Stimulated activated naive CD8-positive, alpha-beta T cell treated with anti-CD3 and anti-CD28 coated beads, Interleukin-15, Interleukin-2, amounts not matched to agents 100 ng/mL and 50 ng/mL, for 24 hours (primary cell): ENCODE measurements around the gene RGS12.

Source experiments
- H3K27ac Mint-ChIP-seq: one replicate; pipeline ENCODE4 v1.8.0; 2021; ENCODE audit warnings: mild to moderate bottlenecking, mixed read lengths
- H3K27me3 Mint-ChIP-seq: one replicate; pipeline ENCODE4 v1.8.0; 2021; ENCODE audit warnings: mixed read lengths
- H3K36me3 Mint-ChIP-seq: one replicate; pipeline ENCODE4 v1.8.0; 2021; ENCODE audit warnings: low read depth, mixed read lengths
- H3K4me1 Mint-ChIP-seq: one replicate; pipeline ENCODE4 v1.8.0; 2021; ENCODE audit warnings: low read depth, mixed read lengths
- H3K4me3 Mint-ChIP-seq: one replicate; pipeline ENCODE4 v1.8.0; 2021; ENCODE audit warnings: mild to moderate bottlenecking, mixed read lengths
- H3K9me3 Mint-ChIP-seq: one replicate; pipeline ENCODE4 v1.8.0; 2021; ENCODE audit warnings: mixed read lengths

RGS12 gene

DNA sequence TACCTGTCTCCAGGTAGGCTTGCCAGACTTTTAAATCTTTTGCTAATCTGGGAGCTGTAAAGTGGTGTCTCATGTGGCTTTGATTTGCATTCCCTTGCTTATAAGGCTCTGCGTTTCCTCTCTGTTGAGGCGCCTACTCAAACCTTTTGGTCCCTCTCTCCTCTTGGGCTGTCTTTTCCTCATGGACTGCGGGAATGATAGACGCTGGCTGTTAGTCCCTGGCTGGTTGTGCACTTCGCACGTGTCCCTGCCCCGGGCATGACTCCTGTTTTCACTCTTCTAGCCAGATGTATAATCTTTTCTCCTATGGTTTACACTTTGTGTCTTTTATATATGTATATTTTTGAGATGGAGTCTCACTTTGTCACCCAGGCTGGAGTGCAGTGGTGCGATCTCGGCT lies 39.7 kb downstream of the RGS12 start:
- Mint-ChIP-seq H3K27me3 (no peaks in the 10 kb centered on the region), H3K27ac (no peak overlapping the region), H3K36me3 (no peaks in the 10 kb centered on the region), H3K4me3 (no peak overlapping the region), H3K9me3 (no peaks in the 10 kb centered on the region), H3K4me1 (no peaks in the 10 kb centered on the region)

DNA sequence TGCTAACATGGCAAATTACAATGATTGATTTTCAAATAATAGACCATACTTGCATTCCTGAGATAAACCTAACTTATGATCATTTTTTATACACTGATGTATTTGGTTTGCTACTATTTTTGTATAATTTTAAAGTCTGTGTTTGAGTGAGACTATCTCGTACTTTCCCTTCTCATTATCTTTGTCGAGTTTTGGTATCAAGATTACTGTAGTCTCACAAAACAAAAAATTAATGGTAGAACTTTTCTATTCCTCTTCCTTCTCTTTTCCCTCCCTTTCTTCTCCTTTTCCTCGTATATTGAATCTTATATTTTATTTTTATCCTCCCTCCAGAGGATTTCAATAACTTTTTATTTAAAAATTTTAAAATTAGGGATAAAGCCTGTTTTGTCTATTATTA lies 41.5 kb downstream of the RGS12 start:
- Mint-ChIP-seq H3K4me3 (no peak overlapping the region), H3K27ac (no peak overlapping the region), H3K27me3 (no peaks in the 10 kb centered on the region), H3K36me3 (no peaks in the 10 kb centered on the region), H3K4me1 (no peaks in the 10 kb centered on the region), H3K9me3 (no peaks in the 10 kb centered on the region)

DNA sequence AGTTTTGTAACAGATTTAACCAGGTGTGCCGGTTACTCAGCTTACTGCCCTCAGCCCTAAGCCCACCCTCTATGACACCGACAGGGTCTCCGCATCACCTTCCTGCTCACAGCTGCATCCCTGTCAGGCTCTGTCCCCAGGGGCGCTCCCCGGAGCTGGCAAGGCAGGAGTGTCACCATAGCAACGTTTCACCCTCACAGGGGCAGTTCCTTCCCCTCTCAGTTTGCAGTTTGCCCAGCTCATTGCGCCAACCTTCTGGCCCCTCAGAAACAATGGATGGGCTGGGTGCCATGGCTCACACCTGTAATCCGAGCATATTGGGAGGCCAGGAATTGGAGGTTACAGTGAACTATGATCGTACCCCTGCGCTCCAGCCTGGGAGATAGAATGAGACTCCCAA lies 42.6 kb downstream of the RGS12 start:
- H3K9me3 Mint-ChIP-seq = no peaks in the 10 kb centered on the region
- H3K4me3 Mint-ChIP-seq = no peak overlapping the region
- H3K36me3 Mint-ChIP-seq = no peaks in the 10 kb centered on the region
- no peak overlapping the region for H3K27ac Mint-ChIP-seq
- no peaks in the 10 kb centered on the region for H3K27me3 Mint-ChIP-seq
- H3K4me1 Mint-ChIP-seq = no peaks in the 10 kb centered on the region

- Mint-ChIP-seq H3K36me3 (no peaks in the 10 kb centered on the region), H3K4me1 (no peaks in the 10 kb centered on the region), H3K27me3 (no peaks in the 10 kb centered on the region), H3K9me3 (no peaks in the 10 kb centered on the region), H3K4me3 (no peak overlapping the region), H3K27ac (no peak overlapping the region)
Measured at GRCh38 chr4:3335982-3336381, 43.2 kb downstream of the RGS12 start.

DNA sequence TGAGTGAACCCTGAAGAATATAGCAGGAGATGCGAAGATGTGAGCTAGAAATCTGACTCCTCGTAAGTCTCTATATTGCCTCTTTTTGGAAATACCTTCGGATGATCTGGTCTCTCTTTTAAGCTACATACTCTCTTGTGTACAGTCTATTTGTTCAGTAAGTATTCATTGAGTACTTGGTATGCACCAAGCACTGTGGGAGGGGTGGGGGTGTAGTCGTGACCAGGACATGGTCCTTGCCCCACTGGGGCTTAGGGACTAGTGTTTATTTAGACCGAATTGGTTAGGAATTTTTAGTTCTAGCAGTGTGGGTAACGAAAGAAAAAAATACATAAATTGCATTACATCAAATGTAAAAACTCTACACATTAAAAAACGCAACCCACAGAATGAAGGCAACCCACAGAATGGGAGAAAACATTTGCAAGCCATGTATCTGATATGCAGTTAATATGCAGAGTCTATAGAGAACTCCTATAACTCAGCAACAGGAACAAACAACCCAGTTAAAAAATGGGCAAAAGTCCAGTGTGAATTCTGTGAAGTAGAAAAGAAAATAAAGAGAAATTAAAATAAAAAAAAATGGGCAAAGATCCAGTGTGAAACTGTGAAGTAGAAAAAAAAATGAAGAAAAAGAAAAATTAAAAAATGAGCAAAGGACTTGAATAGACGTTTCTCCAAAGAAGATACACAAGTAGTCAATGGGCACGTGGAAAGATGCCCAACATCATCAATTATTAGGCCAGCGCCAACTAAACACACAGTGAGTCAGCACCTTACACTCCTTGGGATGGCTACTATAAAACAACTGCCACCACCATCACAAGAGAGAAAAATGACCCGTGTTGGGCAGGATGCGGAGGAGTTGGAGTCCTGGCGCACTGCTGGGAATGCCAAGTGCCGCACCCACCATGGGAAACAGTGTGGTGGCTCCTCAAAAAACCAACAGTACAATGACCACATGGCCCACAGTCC lies 43.8 kb downstream of the RGS12 start:
- no peaks in the 10 kb centered on the region for H3K9me3 Mint-ChIP-seq
- H3K27ac Mint-ChIP-seq = peak overlapping the region; percentile 1
- H3K36me3 Mint-ChIP-seq = no peaks in the 10 kb centered on the region
- no peak overlapping the region for H3K4me3 Mint-ChIP-seq
- H3K4me1 Mint-ChIP-seq = peaks cover under 1% of the 10 kb centered on the region
- H3K27me3 Mint-ChIP-seq = no peaks in the 10 kb centered on the region

DNA sequence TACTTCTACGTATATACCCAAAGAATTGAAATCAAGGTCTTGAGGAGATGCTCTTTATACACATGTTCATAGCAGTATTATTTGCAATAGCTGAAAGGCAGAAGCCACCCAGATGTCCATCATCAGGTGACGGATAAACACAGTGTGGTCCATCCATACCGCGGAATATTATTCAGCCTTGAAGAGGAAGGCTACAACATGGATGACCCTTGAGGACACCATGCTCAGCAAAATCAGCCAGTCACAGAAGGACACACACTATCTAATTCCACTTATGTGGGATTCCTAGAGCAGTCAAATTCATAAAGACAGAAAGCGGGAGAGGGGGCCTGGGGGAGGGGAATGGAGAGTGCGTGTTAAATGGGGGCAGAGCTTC lies 44.5 kb downstream of the RGS12 start:
- Mint-ChIP-seq H3K4me1 (peaks cover 7% of the 10 kb centered on the region), H3K4me3 (no peak overlapping the region), H3K36me3 (no peaks in the 10 kb centered on the region), H3K27ac (peak overlapping the region; percentile 1), H3K27me3 (no peaks in the 10 kb centered on the region), H3K9me3 (no peaks in the 10 kb centered on the region)

DNA sequence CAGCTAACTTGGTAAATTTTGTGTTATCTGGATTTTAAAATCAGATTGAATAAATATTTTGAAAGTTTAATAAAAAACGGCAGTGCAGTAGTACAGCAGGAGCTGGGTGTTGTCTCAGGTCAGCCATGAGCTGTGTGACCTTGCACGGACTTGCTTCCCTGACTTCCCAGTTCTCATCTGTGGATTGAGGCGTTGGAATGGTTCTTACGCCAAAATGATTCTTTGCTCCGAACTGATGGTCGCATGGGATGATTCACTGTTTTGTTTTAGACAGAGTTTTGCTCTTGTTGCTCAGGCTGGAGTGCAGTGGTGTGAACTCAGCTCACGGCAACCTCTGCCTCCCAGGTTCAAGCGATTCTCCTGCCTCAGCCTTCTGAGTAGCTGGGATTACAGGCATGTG lies 45.0 kb downstream of the RGS12 start:
- Mint-ChIP-seq H3K4me3 (no peak overlapping the region), H3K27me3 (no peaks in the 10 kb centered on the region), H3K9me3 (no peaks in the 10 kb centered on the region), H3K27ac (no peak overlapping the region), H3K4me1 (peaks cover 12% of the 10 kb centered on the region), H3K36me3 (no peaks in the 10 kb centered on the region)

- Mint-ChIP-seq H3K27me3 (no peaks in the 10 kb centered on the region), H3K36me3 (no peaks in the 10 kb centered on the region), H3K9me3 (no peaks in the 10 kb centered on the region), H3K4me3 (no peak overlapping the region), H3K27ac (no peak overlapping the region), H3K4me1 (peaks cover 15% of the 10 kb centered on the region)
Measured at GRCh38 chr4:3338321-3338838, 45.6 kb downstream of the RGS12 start.

GRCh38 chr4:3338976-3339531 lies 46.2 kb downstream of the RGS12 start:
- H3K27ac Mint-ChIP-seq = peak overlapping the region; percentile 14
- no peaks in the 10 kb centered on the region for H3K9me3 Mint-ChIP-seq
- H3K27me3 Mint-ChIP-seq = no peaks in the 10 kb centered on the region
- no peaks in the 10 kb centered on the region for H3K36me3 Mint-ChIP-seq
- peaks cover 15% of the 10 kb centered on the region for H3K4me1 Mint-ChIP-seq
- no peak overlapping the region for H3K4me3 Mint-ChIP-seq

DNA sequence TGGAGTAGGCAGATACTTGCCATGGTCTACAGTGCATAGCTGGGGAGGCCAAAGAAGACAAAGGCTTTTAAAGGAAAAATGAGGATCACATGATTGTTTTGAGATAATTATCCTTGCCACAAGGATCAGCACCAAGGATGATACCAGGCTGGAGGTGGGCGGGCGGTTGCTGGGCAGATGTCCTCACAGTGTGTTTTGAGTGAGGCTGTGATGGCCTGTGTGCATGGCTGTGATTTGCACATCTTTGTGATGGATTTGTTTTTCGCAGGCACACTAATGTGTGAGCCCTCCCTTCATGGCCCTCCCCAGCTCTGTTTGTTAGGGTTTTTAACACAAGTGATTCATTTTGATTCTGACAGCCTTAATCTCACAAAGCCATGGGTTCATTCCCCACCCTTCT lies 46.8 kb downstream of the RGS12 start:
- no peak overlapping the region for H3K4me3 Mint-ChIP-seq
- no peaks in the 10 kb centered on the region for H3K9me3 Mint-ChIP-seq
- H3K4me1 Mint-ChIP-seq = peaks cover 15% of the 10 kb centered on the region
- no peaks in the 10 kb centered on the region for H3K27me3 Mint-ChIP-seq
- H3K36me3 Mint-ChIP-seq = no peaks in the 10 kb centered on the region
- H3K27ac Mint-ChIP-seq = peak overlapping the region; percentile 14

DNA sequence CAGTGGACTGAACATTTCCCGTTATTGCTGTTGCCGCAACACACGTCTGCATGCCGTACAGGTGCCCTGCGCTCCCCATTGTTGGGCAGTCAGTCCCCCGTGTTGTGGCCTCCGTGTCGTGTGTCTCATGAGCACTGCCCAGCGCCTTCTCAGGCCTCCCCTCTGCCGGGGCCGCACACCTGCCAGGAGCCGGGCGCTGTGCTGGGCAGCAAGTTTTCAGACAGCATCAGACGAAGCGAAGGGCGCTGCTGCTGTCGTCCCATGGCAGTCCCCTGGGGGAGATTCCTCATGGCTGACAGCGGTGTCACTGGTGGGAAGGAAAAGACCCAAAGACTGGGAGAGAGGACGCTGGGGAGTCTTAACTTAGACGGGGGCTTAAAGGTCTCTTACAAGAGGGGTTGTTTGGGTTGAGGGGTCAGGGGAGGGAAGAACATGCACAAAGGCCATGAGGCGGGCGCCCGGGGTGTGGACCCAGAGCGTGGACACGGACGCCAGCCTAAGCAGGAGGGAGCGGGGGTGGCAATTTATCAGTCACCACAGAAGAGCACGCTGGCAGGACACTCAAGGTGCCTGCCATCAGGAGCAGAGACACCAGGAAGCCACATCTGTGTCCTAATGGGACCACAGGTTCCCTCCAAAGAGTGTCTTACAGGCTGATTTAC lies 47.3 kb downstream of the RGS12 start:
- Mint-ChIP-seq H3K4me1 (peaks cover 15% of the 10 kb centered on the region), H3K9me3 (no peaks in the 10 kb centered on the region), H3K27me3 (no peaks in the 10 kb centered on the region), H3K27ac (no peak overlapping the region), H3K4me3 (no peak overlapping the region), H3K36me3 (no peaks in the 10 kb centered on the region)

- Mint-ChIP-seq H3K27ac (no peak overlapping the region), H3K27me3 (no peaks in the 10 kb centered on the region), H3K9me3 (no peaks in the 10 kb centered on the region), H3K4me1 (peaks cover 15% of the 10 kb centered on the region), H3K36me3 (no peaks in the 10 kb centered on the region), H3K4me3 (no peak overlapping the region)
Measured at GRCh38 chr4:3340700-3341083, 47.9 kb downstream of the RGS12 start.

GRCh38 chr4:3341760-3342159 lies 48.9 kb downstream of the RGS12 start:
- Mint-ChIP-seq H3K27me3 (no peaks in the 10 kb centered on the region), H3K27ac (no peak overlapping the region), H3K4me1 (peaks cover 23% of the 10 kb centered on the region), H3K4me3 (no peak overlapping the region), H3K9me3 (no peaks in the 10 kb centered on the region), H3K36me3 (no peaks in the 10 kb centered on the region)

DNA sequence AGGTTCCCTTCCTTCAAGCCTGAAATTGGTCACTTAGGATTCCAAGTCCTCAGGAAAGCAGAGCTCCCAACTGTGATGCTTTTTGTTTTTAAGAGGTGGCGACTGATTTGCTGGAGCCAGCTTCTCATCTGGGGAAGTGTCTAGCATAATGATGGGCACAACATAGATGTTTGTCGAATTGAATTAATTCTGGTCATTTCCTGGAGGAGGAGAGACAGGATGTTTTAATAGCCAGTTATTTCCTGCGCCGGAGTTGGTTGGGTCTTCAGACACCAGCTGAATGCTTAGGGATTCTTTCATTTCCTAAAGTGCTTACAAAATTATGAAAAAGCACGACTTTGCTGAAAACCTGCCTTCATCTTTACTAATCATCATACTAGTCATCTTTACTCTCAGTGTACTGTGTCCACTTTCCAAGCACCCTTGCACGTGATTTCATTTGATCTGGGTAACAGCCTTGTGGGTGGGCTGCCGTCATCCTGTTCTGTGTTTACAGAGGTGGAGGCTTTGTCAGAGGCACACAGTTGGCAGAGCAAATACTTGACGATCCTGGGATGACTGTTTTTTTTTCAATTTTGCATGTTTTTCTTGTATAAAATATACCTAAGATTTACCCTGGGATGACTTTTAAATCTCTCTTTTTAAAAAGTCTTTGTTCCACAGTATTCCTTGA lies 49.5 kb downstream of the RGS12 start:
- peaks cover 23% of the 10 kb centered on the region for H3K4me1 Mint-ChIP-seq
- no peak overlapping the region for H3K4me3 Mint-ChIP-seq
- H3K36me3 Mint-ChIP-seq = no peaks in the 10 kb centered on the region
- H3K9me3 Mint-ChIP-seq = no peaks in the 10 kb centered on the region
- H3K27me3 Mint-ChIP-seq = no peaks in the 10 kb centered on the region
- no peak overlapping the region for H3K27ac Mint-ChIP-seq
